ENCODE measurements around the gene GSTT2. TPM values are rescaled to one million over a fixed set of nuclear protein-coding genes. Genes with fewer than 3 reads are reported as not detected.

Gene GSTT2
- polyA plus RNA-seq, 2 of the 4 experiments (the other 2 are of a cell fraction) = 0.14 TPM; not detected in 1

GRCh38 chr22:24011735-24012068 lies 31.8 kb downstream of the GSTT2 start:
- ChIA-PET POLR2A (interaction anchor here (1.4 to 1.5 kb wide), 2 partner anchors 143 to 145 kb away, joined by 4 to 7 read pairs; no protein-coding TSS in a partner anchor), CTCF (interaction anchor here (1.8 kb wide), 1 partner anchor 146 kb away, joined by 4 read pairs; no protein-coding TSS in a partner anchor)
- peaks cover 4% of the 10 kb centered on the region; the same call in 2 of the 3 replicates for H3K4me1 ChIP-seq
- DNase-seq (ENCODE audit: low read depth in 1 of 2, low spot score in 1 of 2) (no peak), ATAC-seq (peak; percentile 16 to 38; a peak in 5 of 6 replicates), FAIRE-seq (no peak)
- WGBS (ENCODE audit: missing lambda C conversion rate) = under 1% methylated on average over 10 of the region's 10 CpGs
- no peak for TF ChIP-seq BCL3 (IDR thresholded peaks at IDR 0.05)
- TF ChIP-seq ZC3H11A (IDR thresholded peaks at IDR 0.05) = no peak
- TF ChIP-seq, protein P1, sequence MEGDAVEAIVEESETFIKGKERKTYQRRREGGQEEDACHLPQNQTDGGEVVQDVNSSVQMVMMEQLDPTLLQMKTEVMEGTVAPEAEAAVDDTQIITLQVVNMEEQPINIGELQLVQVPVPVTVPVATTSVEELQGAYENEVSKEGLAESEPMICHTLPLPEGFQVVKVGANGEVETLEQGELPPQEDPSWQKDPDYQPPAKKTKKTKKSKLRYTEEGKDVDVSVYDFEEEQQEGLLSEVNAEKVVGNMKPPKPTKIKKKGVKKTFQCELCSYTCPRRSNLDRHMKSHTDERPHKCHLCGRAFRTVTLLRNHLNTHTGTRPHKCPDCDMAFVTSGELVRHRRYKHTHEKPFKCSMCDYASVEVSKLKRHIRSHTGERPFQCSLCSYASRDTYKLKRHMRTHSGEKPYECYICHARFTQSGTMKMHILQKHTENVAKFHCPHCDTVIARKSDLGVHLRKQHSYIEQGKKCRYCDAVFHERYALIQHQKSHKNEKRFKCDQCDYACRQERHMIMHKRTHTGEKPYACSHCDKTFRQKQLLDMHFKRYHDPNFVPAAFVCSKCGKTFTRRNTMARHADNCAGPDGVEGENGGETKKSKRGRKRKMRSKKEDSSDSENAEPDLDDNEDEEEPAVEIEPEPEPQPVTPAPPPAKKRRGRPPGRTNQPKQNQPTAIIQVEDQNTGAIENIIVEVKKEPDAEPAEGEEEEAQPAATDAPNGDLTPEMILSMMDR (IDR thresholded peaks at IDR 0.05) = no peak
- TF ChIP-seq, protein P2, sequence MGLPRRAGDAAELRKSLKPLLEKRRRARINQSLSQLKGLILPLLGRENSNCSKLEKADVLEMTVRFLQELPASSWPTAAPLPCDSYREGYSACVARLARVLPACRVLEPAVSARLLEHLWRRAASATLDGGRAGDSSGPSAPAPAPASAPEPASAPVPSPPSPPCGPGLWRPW (IDR thresholded peaks at IDR 0.05) = no peak
- TF ChIP-seq FOSL2 (IDR thresholded peaks at IDR 0.05) = no peak
- TF ChIP-seq FOSL2 (CRISPR knock-in tag; IDR thresholded peaks at IDR 0.05) = no peak
- no peak for TF ChIP-seq TFCP2L1 (CRISPR knock-in tag; IDR thresholded peaks at IDR 0.05)
- TF ChIP-seq, protein P3, sequence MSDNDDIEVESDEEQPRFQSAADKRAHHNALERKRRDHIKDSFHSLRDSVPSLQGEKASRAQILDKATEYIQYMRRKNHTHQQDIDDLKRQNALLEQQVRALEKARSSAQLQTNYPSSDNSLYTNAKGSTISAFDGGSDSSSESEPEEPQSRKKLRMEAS (IDR thresholded peaks at IDR 0.05) = no peak
- no peak for TF ChIP-seq REST (IDR thresholded peaks at IDR 0.05)
- TF ChIP-seq PHF8 (IDR thresholded peaks at IDR 0.05; ENCODE audit: borderline replicate concordance, low read depth) = no peak; the same call in 1 of the 2 replicates
- TF ChIP-seq NFE2L2 (conservative IDR thresholded peaks at IDR 0.05; ENCODE audit: low read length) = no peak
- TF ChIP-seq ESRRA (IDR thresholded peaks at IDR 0.05; ENCODE audit: borderline replicate concordance, low read length) = no peak
- no peak for TF ChIP-seq FOXS1 (CRISPR knock-in tag; IDR thresholded peaks at IDR 0.05)
- no peak for TF ChIP-seq SREBF2 (IDR thresholded peaks at IDR 0.05)
- H3K4me3 ChIP-seq = peak overlapping the region; percentile 92
- peak overlapping the region; percentile 91 for H3K4me2 ChIP-seq
- peak overlapping the region; percentile 86 to 98 for H3K27ac ChIP-seq
- no peaks in the 10 kb centered on the region for H3K9me3 ChIP-seq

DNA sequence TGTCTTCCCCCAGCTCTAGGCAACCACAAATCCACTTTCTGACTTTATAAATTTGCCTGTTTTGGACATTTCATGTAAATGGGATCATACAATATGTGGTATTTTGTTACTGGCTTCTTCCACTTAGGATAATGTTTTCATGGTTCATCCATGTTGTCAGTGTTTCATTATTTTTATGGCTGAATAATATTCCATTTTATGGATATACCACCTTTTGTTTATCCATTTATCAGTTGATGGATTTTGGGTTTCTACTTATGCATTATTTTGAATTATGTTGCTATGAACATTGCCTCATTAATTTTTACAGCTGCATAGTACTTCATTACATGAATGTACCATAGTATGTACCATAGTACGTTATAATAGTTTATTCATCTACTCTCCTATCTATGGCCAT lies 36.2 kb downstream of the GSTT2 start:
- POLR2A ChIA-PET = no interaction called here
- FAIRE-seq (no peak), ATAC-seq (no peak)
- TF ChIP-seq GATA3 (IDR thresholded peaks at IDR 0.05; ENCODE audit: borderline replicate concordance) (no peak), HOXB13 (CRISPR knock-in tag; IDR thresholded peaks at IDR 0.05; ENCODE audit: low read depth) (no peak), PBX3 (IDR thresholded peaks at IDR 0.05) (no peak), FOSL2 (IDR thresholded peaks at IDR 0.05) (no peak), FOSL2 (CRISPR knock-in tag; IDR thresholded peaks at IDR 0.05) (no peak), POLR2AphosphoS2 (conservative IDR thresholded peaks at IDR 0.05; ENCODE audit: low read length) (no peak), USF2 (IDR thresholded peaks at IDR 0.05) (no peak), ESRRA (IDR thresholded peaks at IDR 0.05; ENCODE audit: borderline replicate concordance, low read length) (no peak), FOSB (CRISPR knock-in tag; IDR thresholded peaks at IDR 0.05) (no peak), RNF2 (IDR thresholded peaks at IDR 0.05; ENCODE audit: borderline replicate concordance, low read depth) (no peak), EHMT2 (IDR thresholded peaks at IDR 0.05; ENCODE audit: low read depth) (no peak), ZNF302 (CRISPR knock-in tag; IDR thresholded peaks at IDR 0.05) (no peak), EP300 (IDR thresholded peaks at IDR 0.05) (no peak), ZC3H11A (IDR thresholded peaks at IDR 0.05) (no peak)
- TF ChIP-seq, protein P1 (IDR thresholded peaks at IDR 0.05) = no peak

More for the DNA sequence above, 36.2 kb downstream of the GSTT2 start:
- no peaks in the 10 kb centered on the region for H3K9me3 ChIP-seq
- peaks cover 4% of the 10 kb centered on the region; the same call in 2 of the 3 replicates for H3K4me1 ChIP-seq
- 86% methylated on average over 1 of the region's 1 CpG for WGBS (ENCODE audit: missing lambda C conversion rate)
- DNase-seq (ENCODE audit: low read depth in 1 of 2, low spot score in 1 of 2) = no peak
- CTCF ChIA-PET = interaction anchor here (1.3 to 1.6 kb wide), 2 partner anchors 56 to 141 kb away, joined by 3 to 4 read pairs; no protein-coding TSS in a partner anchor
- no peak overlapping the region for H3K4me2 ChIP-seq
- H3K4me3 ChIP-seq = no peak overlapping the region
- H3K27ac ChIP-seq = no peak overlapping the region
